Measurements from ENCODE around the gene C1orf185. TPM values are rescaled to one million over a fixed set of nuclear protein-coding genes. Genes with fewer than 3 reads are reported as not detected.

Gene C1orf185
- polyA plus RNA-seq, 1 of the 3 experiments (the other 2 are of a cell fraction): not detected

DNA sequence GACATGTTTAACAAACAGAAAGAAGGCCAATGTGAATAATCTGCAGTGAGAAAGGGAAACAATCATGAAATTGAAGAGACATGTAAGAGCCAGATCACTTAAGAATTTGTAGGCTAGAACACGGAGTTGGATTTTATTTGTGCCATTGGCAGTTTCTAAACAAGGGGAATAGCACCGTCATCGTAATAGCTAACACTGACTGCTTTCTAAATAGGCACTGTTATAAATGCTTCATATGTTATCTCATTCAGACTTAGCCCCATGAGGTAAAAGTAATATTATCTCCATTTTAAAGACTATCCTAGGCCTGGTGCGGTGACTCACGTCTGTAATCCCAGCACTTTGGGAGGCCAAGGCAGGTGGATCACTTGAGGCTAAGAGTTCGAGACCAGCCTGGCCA is 12.1 kb downstream of the C1orf185 start:
- no peak for DNase-seq
- 98% methylated on average over 6 of the region's 6 CpGs for WGBS (ENCODE audit: low lambda C conversion rate)
- no peak overlapping the region for H2AFZ ChIP-seq (ENCODE audit: low read depth)
- TF ChIP-seq YY1 (IDR thresholded peaks at IDR 0.05; ENCODE audit: low read depth): no peak
- TF ChIP-seq, protein P1, sequence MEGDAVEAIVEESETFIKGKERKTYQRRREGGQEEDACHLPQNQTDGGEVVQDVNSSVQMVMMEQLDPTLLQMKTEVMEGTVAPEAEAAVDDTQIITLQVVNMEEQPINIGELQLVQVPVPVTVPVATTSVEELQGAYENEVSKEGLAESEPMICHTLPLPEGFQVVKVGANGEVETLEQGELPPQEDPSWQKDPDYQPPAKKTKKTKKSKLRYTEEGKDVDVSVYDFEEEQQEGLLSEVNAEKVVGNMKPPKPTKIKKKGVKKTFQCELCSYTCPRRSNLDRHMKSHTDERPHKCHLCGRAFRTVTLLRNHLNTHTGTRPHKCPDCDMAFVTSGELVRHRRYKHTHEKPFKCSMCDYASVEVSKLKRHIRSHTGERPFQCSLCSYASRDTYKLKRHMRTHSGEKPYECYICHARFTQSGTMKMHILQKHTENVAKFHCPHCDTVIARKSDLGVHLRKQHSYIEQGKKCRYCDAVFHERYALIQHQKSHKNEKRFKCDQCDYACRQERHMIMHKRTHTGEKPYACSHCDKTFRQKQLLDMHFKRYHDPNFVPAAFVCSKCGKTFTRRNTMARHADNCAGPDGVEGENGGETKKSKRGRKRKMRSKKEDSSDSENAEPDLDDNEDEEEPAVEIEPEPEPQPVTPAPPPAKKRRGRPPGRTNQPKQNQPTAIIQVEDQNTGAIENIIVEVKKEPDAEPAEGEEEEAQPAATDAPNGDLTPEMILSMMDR (IDR thresholded peaks at IDR 0.05): no peak
- no peak for TF ChIP-seq JUND (IDR thresholded peaks at IDR 0.05)
- no peak for TF ChIP-seq NFIC (IDR thresholded peaks at IDR 0.05; ENCODE audit: borderline replicate concordance)
- TF ChIP-seq MXI1 (IDR thresholded peaks at IDR 0.05; ENCODE audit: low read depth, low read length): no peak
- TF ChIP-seq FOSL2 (IDR thresholded peaks at IDR 0.05; ENCODE audit: borderline replicate concordance, low read depth): no peak
- TF ChIP-seq SIN3A (IDR thresholded peaks at IDR 0.05; ENCODE audit: borderline replicate concordance, low read depth, low read length): no peak
- TF ChIP-seq TCF12 (IDR thresholded peaks at IDR 0.05): no peak
- TF ChIP-seq RAD21 (IDR thresholded peaks at IDR 0.05; ENCODE audit: low read length): no peak
- TF ChIP-seq FOXJ3 (CRISPR knock-in tag; IDR thresholded peaks at IDR 0.05): no peak
- no peak for TF ChIP-seq RFX5 (IDR thresholded peaks at IDR 0.05; ENCODE audit: low read length)
- TF ChIP-seq CHD2 (IDR thresholded peaks at IDR 0.05; ENCODE audit: low read length, partially characterized antibody): no peak
- TF ChIP-seq MEF2A (IDR thresholded peaks at IDR 0.05; ENCODE audit: borderline replicate concordance, low read depth): no peak
- TF ChIP-seq, protein P2, sequence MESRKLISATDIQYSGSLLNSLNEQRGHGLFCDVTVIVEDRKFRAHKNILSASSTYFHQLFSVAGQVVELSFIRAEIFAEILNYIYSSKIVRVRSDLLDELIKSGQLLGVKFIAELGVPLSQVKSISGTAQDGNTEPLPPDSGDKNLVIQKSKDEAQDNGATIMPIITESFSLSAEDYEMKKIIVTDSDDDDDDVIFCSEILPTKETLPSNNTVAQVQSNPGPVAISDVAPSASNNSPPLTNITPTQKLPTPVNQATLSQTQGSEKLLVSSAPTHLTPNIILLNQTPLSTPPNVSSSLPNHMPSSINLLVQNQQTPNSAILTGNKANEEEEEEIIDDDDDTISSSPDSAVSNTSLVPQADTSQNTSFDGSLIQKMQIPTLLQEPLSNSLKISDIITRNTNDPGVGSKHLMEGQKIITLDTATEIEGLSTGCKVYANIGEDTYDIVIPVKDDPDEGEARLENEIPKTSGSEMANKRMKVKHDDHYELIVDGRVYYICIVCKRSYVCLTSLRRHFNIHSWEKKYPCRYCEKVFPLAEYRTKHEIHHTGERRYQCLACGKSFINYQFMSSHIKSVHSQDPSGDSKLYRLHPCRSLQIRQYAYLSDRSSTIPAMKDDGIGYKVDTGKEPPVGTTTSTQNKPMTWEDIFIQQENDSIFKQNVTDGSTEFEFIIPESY (IDR thresholded peaks at IDR 0.05; ENCODE audit: borderline replicate concordance, low read depth): no peak
- TF ChIP-seq NRF1 (IDR thresholded peaks at IDR 0.05; ENCODE audit: low read depth, low read length): no peak
- TF ChIP-seq RXRA (IDR thresholded peaks at IDR 0.05; ENCODE audit: borderline replicate concordance, low read depth): no peak
- TF ChIP-seq EZH2phosphoT487 (IDR thresholded peaks at IDR 0.05; ENCODE audit: borderline replicate concordance, low read depth): no peak
- no peak for TF ChIP-seq ELF1 (IDR thresholded peaks at IDR 0.05)
- TF ChIP-seq RCOR1 (IDR thresholded peaks at IDR 0.05; ENCODE audit: low read length): no peak
- TF ChIP-seq TEAD4 (IDR thresholded peaks at IDR 0.05; ENCODE audit: borderline replicate concordance, insufficient read depth): no peak
- no peaks in the 10 kb centered on the region for H4K20me1 ChIP-seq (ENCODE audit: insufficient read depth)
- H3K27me3 ChIP-seq (ENCODE audit: insufficient read depth): no peaks in the 10 kb centered on the region
- H3K4me1 ChIP-seq (ENCODE audit: control insufficient read depth in 1 of 2, insufficient read depth in 2 of 2, low read depth in 1 of 2, low read length in 1 of 2): no peaks in the 10 kb centered on the region
- H3K27ac ChIP-seq (ENCODE audit: low read depth in 2 of 2, low read length in 1 of 2): no peak overlapping the region
- H3K9ac ChIP-seq: no peak overlapping the region
- H3K79me2 ChIP-seq (ENCODE audit: insufficient read depth): no peaks in the 10 kb centered on the region
- H3K4me3 ChIP-seq (ENCODE audit: low read depth in 2 of 2, low read length in 1 of 2): no peak overlapping the region
- ChIA-PET POLR2A (no interaction called here), CTCF (interaction anchor here (1.0 to 1.3 kb wide), 2 partner anchors 26 to 339 kb away, joined by 4 read pairs; no protein-coding TSS in a partner anchor)
- H3K4me2 ChIP-seq: no peak overlapping the region
- H3K9me3 ChIP-seq: no peaks in the 10 kb centered on the region
- H3F3A ChIP-seq (replicated peaks; ENCODE audit: insufficient read depth): no peaks in the 10 kb centered on the region
- H3K9me2 ChIP-seq: no peaks in the 10 kb centered on the region
- H3K36me3 ChIP-seq (replicated peaks in 1 of 2; ENCODE audit: control insufficient read depth in 1 of 2, insufficient read depth in 2 of 2, low read length in 1 of 2): no peaks in the 10 kb centered on the region
